CD14-positive monocyte (primary cell): ENCODE results near the gene GSTO2. TPM values are rescaled to one million over a fixed set of nuclear protein-coding genes. Genes with fewer than 3 reads are reported as not detected.

Source experiments
- DNase-seq, 3 donors: peaks; one replicate each; pipeline ENCODE4 v3.0.0-alpha.2; 2011 to 2022
- H2AFZ ChIP-seq: 2 replicates; pipeline ENCODE4 v1.6.0; 2012; ENCODE audit warnings: mild to moderate bottlenecking, low read depth, low read length, inconsistent platforms; ENCODE audit not compliant: insufficient read depth, poor library complexity, severe bottlenecking
- H3K27ac ChIP-seq, 2 donors: 1 replicate in 1 of 2; 2 replicates in 1 of 2; pipeline ENCODE4 v1.5.1; 2012 to 2013; ENCODE audit warnings: low read length in 2 of 2, control low read depth in 1 of 2, inconsistent platforms in 1 of 2, low read depth in 1 of 2, mild to moderate bottlenecking in 1 of 2
- H3K27me3 ChIP-seq, 2 donors: one replicate each; pipeline versions ENCODE4 v1.6.0 to v1.6.1; 2011 to 2013; ENCODE audit warnings: low read length in 2 of 2; ENCODE audit not compliant: control insufficient read depth in 2 of 2, insufficient read depth in 2 of 2
- H3K36me3 ChIP-seq, 2 donors: replicated peaks in 1 of 2; 1 replicate in 1 of 2; 2 replicates in 1 of 2; pipeline versions ENCODE4 v1.5.1 to v1.6.1; 2012 to 2013; ENCODE audit warnings: low read length in 2 of 2, control low read depth in 1 of 2, inconsistent platforms in 1 of 2, mild to moderate bottlenecking in 1 of 2; ENCODE audit not compliant: insufficient read depth in 2 of 2, control insufficient read depth in 1 of 2
- H3K4me1 ChIP-seq, 2 donors: 1 replicate in 1 of 2; 2 replicates in 1 of 2; pipeline versions ENCODE4 v1.5.1 to v1.6.1; 2012 to 2013; ENCODE audit warnings: low read length in 2 of 2, control low read depth in 1 of 2, inconsistent platforms in 1 of 2, mild to moderate bottlenecking in 1 of 2, moderate library complexity in 1 of 2; ENCODE audit not compliant: insufficient read depth in 2 of 2, control insufficient read depth in 1 of 2
- H3K4me2 ChIP-seq: replicated peaks from 2 replicates; pipeline ENCODE3; 2012; ENCODE audit warnings: low read length, moderate library complexity, mild to moderate bottlenecking; ENCODE audit not compliant: poor library complexity, severe bottlenecking; ENCODE audit errors: extremely low read depth
- H3K4me3 ChIP-seq, 3 experiments: fragments of 200-600 bp in 1 of 3; sonication (generic) in 1 of 3; replicated peaks in 1 of 3; 1 replicate in 2 of 3; 2 replicates in 1 of 3; pipeline ENCODE4 v1.5.1; 2011 to 2013; ENCODE audit warnings: low read length in 3 of 3, mild to moderate bottlenecking in 3 of 3, control low read depth in 2 of 3, low read depth in 2 of 3, inconsistent platforms in 1 of 3, moderate library complexity in 1 of 3
- H3K79me2 ChIP-seq: 2 replicates; pipeline ENCODE4 v1.6.0; 2012; ENCODE audit warnings: mild to moderate bottlenecking, control low read depth, inconsistent platforms, low read length, moderate library complexity; ENCODE audit not compliant: insufficient read depth
- H3K9ac ChIP-seq: 2 replicates; pipeline ENCODE4 v1.6.0; 2017; ENCODE audit warnings: low read length, mild to moderate bottlenecking; ENCODE audit not compliant: insufficient read depth, poor library complexity, severe bottlenecking
- H3K9me3 ChIP-seq, 2 donors: replicated peaks in 1 of 2; 1 replicate in 1 of 2; 2 replicates in 1 of 2; pipeline versions ENCODE4 v1.5.1 to v1.6.1; 2012 to 2013; ENCODE audit warnings: low read length in 2 of 2, control low read depth in 1 of 2; ENCODE audit not compliant: control insufficient read depth in 1 of 2, insufficient read depth in 1 of 2
- H4K20me1 ChIP-seq: 2 replicates; pipeline ENCODE4 v1.6.0; 2012; ENCODE audit warnings: mild to moderate bottlenecking, low read length, control low read depth, moderate library complexity; ENCODE audit not compliant: insufficient read depth
- H3K27ac Mint-ChIP-seq, 7 donors: one replicate each; pipeline ENCODE4 v1.8.0; 2020; ENCODE audit warnings: mild to moderate bottlenecking in 7 of 7, mixed read lengths in 7 of 7, moderate library complexity in 6 of 7, inconsistent platforms in 2 of 7
- H3K27me3 Mint-ChIP-seq, 3 donors: one replicate each; pipeline ENCODE4 v1.8.0; 2021 to 2022; ENCODE audit warnings: low read depth in 3 of 3, mild to moderate bottlenecking in 3 of 3, mixed read lengths in 3 of 3, moderate library complexity in 3 of 3, inconsistent platforms in 1 of 3
- H3K36me3 Mint-ChIP-seq, 2 donors: one replicate each; pipeline ENCODE4 v1.8.0; 2020; ENCODE audit warnings: mixed read lengths in 2 of 2, inconsistent platforms in 1 of 2, mild to moderate bottlenecking in 1 of 2
- H3K4me1 Mint-ChIP-seq: one replicate; pipeline ENCODE4 v1.8.0; 2020; ENCODE audit warnings: mild to moderate bottlenecking, mixed read lengths
- H3K4me3 Mint-ChIP-seq, 2 donors: one replicate each; pipeline ENCODE4 v1.8.0; 2020; ENCODE audit warnings: mild to moderate bottlenecking in 2 of 2, mixed read lengths in 2 of 2, moderate library complexity in 1 of 2
- H3K9me3 Mint-ChIP-seq, 7 donors: one replicate each; pipeline ENCODE4 v1.8.0; 2020 to 2022; ENCODE audit warnings: mixed read lengths in 7 of 7, mild to moderate bottlenecking in 6 of 7, moderate library complexity in 6 of 7, inconsistent platforms in 2 of 7
- WGBS: methylation state at CpG from one replicate; pipeline ENCODE4 v1.1.5; 2013; ENCODE audit warnings: missing lambda C conversion rate; ENCODE audit not compliant: insufficient coverage; 5-methylcytosine and 5-hydroxymethylcytosine counted together
- intact Hi-C, 2 donors: fragments of 100-400 bp; cut with micrococcal nuclease; formaldehyde crosslinking; loops; one replicate each; pipeline versions ENCODE4 v1.15.0 to v1.15.1; 2023
- polyA plus RNA-seq, 3 donors: library from polyadenylated mRNA; depleted of rRNA in 1 of 3; unstranded in 2 of 3; stranded (reverse) in 1 of 3; fragments of 300-500 nt in 2 of 3; fragments of >200 nt in 1 of 3; fragmentation: Illumina TruSeq in 2 of 3; gene quantifications; 1 replicate in 2 of 3; 2 replicates in 1 of 3; pipeline ENCODE4 v1.2.3, GENCODE V29; 2012 to 2021
- TF ChIP-seq, protein P1 (sequence below): fragments of 200-600 bp; IDR thresholded peaks from one replicate; pipeline ENCODE4 v1.8.0; 2022; ENCODE audit warnings: antibody characterized with exemption, mild to moderate bottlenecking

Gene GSTO2
- polyA plus RNA-seq, 3 donors: 0.16 to 0.26 TPM; not detected in 1

DNA sequence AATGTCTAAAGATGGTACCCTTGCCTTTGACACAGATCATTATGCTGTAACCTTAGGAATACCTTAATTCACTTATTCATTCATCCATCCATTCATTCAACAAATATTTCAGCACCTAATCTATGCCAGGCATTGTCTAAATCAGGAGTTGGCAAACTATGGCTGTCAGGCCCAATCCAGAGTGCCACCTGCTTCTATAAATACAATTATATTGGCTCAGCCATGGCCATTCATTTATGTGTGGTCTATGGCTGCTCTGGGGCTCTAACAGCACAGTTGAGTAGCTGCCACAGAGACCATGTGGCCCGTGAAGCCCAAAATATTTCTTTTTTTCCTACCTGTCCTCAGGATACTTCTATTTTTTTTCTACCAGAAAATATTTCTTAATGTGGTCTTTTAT, 75.2 kb downstream of the GSTO2 start:
- no CpG with 5 or more reads among the region's 1 CpG for WGBS
- no peaks in the 10 kb centered on the region for H3K36me3 Mint-ChIP-seq
- H3K4me1 Mint-ChIP-seq: peaks cover 28% of the 10 kb centered on the region
- H3K79me2 ChIP-seq: peaks cover 6% of the 10 kb centered on the region
- no peak overlapping the region for H3K27ac Mint-ChIP-seq
- H4K20me1 ChIP-seq: no peaks in the 10 kb centered on the region
- no peaks in the 10 kb centered on the region for H3K36me3 ChIP-seq
- H3K9me3 ChIP-seq: no peaks in the 10 kb centered on the region
- no peak overlapping the region for H3K4me3 Mint-ChIP-seq
- H3K27ac ChIP-seq: no peak overlapping the region
- no peak overlapping the region for H3K9ac ChIP-seq
- H3K4me1 ChIP-seq: peaks cover 35 to 44% of the 10 kb centered on the region in 2 donors
- no peak overlapping the region for H3K4me3 ChIP-seq
- H3K9me3 Mint-ChIP-seq: peaks cover 0 to 3% (median 0%) of the 10 kb centered on the region in 7 donors
- TF ChIP-seq, protein P1, sequence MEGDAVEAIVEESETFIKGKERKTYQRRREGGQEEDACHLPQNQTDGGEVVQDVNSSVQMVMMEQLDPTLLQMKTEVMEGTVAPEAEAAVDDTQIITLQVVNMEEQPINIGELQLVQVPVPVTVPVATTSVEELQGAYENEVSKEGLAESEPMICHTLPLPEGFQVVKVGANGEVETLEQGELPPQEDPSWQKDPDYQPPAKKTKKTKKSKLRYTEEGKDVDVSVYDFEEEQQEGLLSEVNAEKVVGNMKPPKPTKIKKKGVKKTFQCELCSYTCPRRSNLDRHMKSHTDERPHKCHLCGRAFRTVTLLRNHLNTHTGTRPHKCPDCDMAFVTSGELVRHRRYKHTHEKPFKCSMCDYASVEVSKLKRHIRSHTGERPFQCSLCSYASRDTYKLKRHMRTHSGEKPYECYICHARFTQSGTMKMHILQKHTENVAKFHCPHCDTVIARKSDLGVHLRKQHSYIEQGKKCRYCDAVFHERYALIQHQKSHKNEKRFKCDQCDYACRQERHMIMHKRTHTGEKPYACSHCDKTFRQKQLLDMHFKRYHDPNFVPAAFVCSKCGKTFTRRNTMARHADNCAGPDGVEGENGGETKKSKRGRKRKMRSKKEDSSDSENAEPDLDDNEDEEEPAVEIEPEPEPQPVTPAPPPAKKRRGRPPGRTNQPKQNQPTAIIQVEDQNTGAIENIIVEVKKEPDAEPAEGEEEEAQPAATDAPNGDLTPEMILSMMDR: no peak
- DNase-seq: no peak
- peaks cover 0 to 11% (median 4%) of the 10 kb centered on the region in 3 donors for H3K27me3 Mint-ChIP-seq
- no peaks in the 10 kb centered on the region for H3K27me3 ChIP-seq
- intact Hi-C loops: no loop called here
- no peak overlapping the region for H2AFZ ChIP-seq
- no peak overlapping the region for H3K4me2 ChIP-seq

GRCh38 chr10:104345515-104345914, 76.5 kb downstream of the GSTO2 start:
- H3K36me3 Mint-ChIP-seq: no peaks in the 10 kb centered on the region
- H3K9me3 Mint-ChIP-seq: peaks cover 0 to 3% (median 0%) of the 10 kb centered on the region in 7 donors
- Histone ChIP-seq H2AFZ (no peak overlapping the region), H3K9ac (no peak overlapping the region), H3K4me2 (no peak overlapping the region), H3K36me3 (no peaks in the 10 kb centered on the region), H3K9me3 (no peaks in the 10 kb centered on the region), H3K79me2 (no peaks in the 10 kb centered on the region), H4K20me1 (no peaks in the 10 kb centered on the region), H3K4me1 (peaks cover 40 to 44% of the 10 kb centered on the region in 2 donors), H3K27ac (no peak overlapping the region), H3K27me3 (no peaks in the 10 kb centered on the region), H3K4me3 (no peak overlapping the region)
- peaks cover 0 to 5% (median 0%) of the 10 kb centered on the region in 3 donors for H3K27me3 Mint-ChIP-seq
- peak in 1 of 3 donors; percentile 20 for DNase-seq
- H3K27ac Mint-ChIP-seq: peak overlapping the region in 1 of 7 donors; percentile 70
- H3K4me3 Mint-ChIP-seq: no peak overlapping the region
- intact Hi-C loops: loop anchor here in 1 of 2 donors (5.0 kb wide), 1 partner anchor 38 kb away; no protein-coding TSS in a partner anchor
- peaks cover 15% of the 10 kb centered on the region for H3K4me1 Mint-ChIP-seq
- TF ChIP-seq, protein P1: no peak
